Hematopoietic multipotent progenitor cell treated with erythropoietin and hydrocortisone succinate and interleukin-3 and kit ligand, for 4 days (in vitro differentiated cells): ENCODE results near the gene SLC16A10.

Experiments used
- DNase-seq: peaks from one replicate; pipeline ENCODE4 v3.0.0-alpha.2; 2015

The SLC16A10 gene

GRCh38 chr6:111265842-111266241 lies 178.5 kb downstream of the SLC16A10 start:
- peak; percentile 91 for DNase-seq

- DNase-seq, result no peak
Measured at GRCh38 chr6:111266276-111266675, 179.0 kb downstream of the SLC16A10 start.

GRCh38 chr6:111267764-111268333 lies 180.5 kb downstream of the SLC16A10 start:
- DNase-seq, result no peak

- DNase-seq, result no peak
Measured at GRCh38 chr6:111269401-111269970, 182.2 kb downstream of the SLC16A10 start.

GRCh38 chr6:111270121-111270520 lies 182.8 kb downstream of the SLC16A10 start:
- DNase-seq, result no peak

GRCh38 chr6:111274593-111275217 lies 187.4 kb downstream of the SLC16A10 start:
- no peak for DNase-seq

GRCh38 chr6:111276335-111276734 lies 189.0 kb downstream of the SLC16A10 start:
- peak; percentile 74 for DNase-seq

- no peak for DNase-seq
Measured at GRCh38 chr6:111276736-111277135, 189.4 kb downstream of the SLC16A10 start.

- DNase-seq, result no peak
Measured at GRCh38 chr6:111277819-111278218, 190.5 kb downstream of the SLC16A10 start.

- no peak for DNase-seq
Measured at GRCh38 chr6:111278731-111279130, 191.4 kb downstream of the SLC16A10 start.

GRCh38 chr6:111280445-111280955 lies 193.2 kb downstream of the SLC16A10 start:
- no peak for DNase-seq
